A549 (cell line): Measurements from ENCODE around the gene CD226. TPM values are rescaled to one million over a fixed set of nuclear protein-coding genes. Genes with fewer than 3 reads are reported as not detected.

Experiments
- ATAC-seq, 2 experiments: fragments of 200-7000 bp in 1 of 2; fragments of >200 bp in 1 of 2; cut with Nextera tagmentation in 1 of 2; cut with Tn5 transposase in 1 of 2; 3 replicates each; pipeline versions ENCODE4 v1.8.0 to v1.9.1; 2018 to 2020; ENCODE audit warnings: mild to moderate bottlenecking in 1 of 2, moderate library complexity in 1 of 2
- CTCF ChIA-PET: fragments of 300-600 bp; sonication (Branson Sonifier 250); formaldehyde crosslinking; extraction: SDS; loops from one replicate; lab custom pipeline; 2021; ENCODE audit warnings: antibody characterized with exemption, inconsistent platforms; lab: Yijun Ruan, JAX
- POLR2A ChIA-PET: fragments of 350-600 bp; formaldehyde crosslinking; extraction: SDS; loops from one replicate; lab custom pipeline; 2021; ENCODE audit warnings: antibody characterized with exemption, inconsistent platforms; lab: Yijun Ruan, JAX
- DNase-seq, 2 experiments: peaks; one replicate each; pipeline versions ENCODE4 v3.0.0 to v3.0.0-alpha.2; 2011 to 2016; ENCODE audit warnings: low read depth in 1 of 2, low spot score in 1 of 2
- FAIRE-seq: peaks from 2 replicates; lab custom pipeline; 2011; peaks lifted over from hg19 to GRCh38; lab: Jason Lieb, UNC
- H3K27ac ChIP-seq, 2 experiments: fragments of >200 bp; sonication (Bioruptor Twin); formaldehyde crosslinking; 3 replicates each; pipeline ENCODE4 v1.5.1; 2016 to 2017
- H3K4me1 ChIP-seq: fragments of >200 bp; sonication (Bioruptor Twin); formaldehyde crosslinking; 3 replicates; pipeline ENCODE4 v1.6.1; 2016
- H3K4me2 ChIP-seq: fragments of >200 bp; sonication (Bioruptor Twin); formaldehyde crosslinking; 3 replicates; pipeline ENCODE4 v1.6.1; 2016
- H3K4me3 ChIP-seq: fragments of >200 bp; sonication (Bioruptor Twin); formaldehyde crosslinking; 3 replicates; pipeline ENCODE4 v1.5.1; 2016
- H3K9me3 ChIP-seq: fragments of >200 bp; sonication (Bioruptor Twin); formaldehyde crosslinking; 3 replicates; pipeline ENCODE4 v1.6.1; 2016
- BHLHE40 ChIP-seq: IDR thresholded peaks from 2 replicates; pipeline ENCODE4 v1.6.1; 2012; ENCODE audit warnings: low read depth, low read length, inconsistent platforms
- CBX8 ChIP-seq: fragments of 200-600 bp; sonication (generic); IDR thresholded peaks from 2 replicates; pipeline ENCODE4 v1.6.1; 2016
- CEBPB ChIP-seq, 2 experiments: fragments of >200 bp in 1 of 2; sonication (Bioruptor Twin) in 1 of 2; formaldehyde crosslinking in 1 of 2; IDR thresholded peaks; 2 replicates each; pipeline ENCODE4 v1.6.1; 2012 to 2016
- GATA3 ChIP-seq: IDR thresholded peaks from 2 replicates; pipeline ENCODE4 v1.6.1; 2012; ENCODE audit warnings: borderline replicate concordance
- HDAC2 ChIP-seq: fragments of 200-600 bp; sonication (generic); IDR thresholded peaks from 2 replicates; pipeline ENCODE4 v1.6.1; 2016
- HOXA7 ChIP-seq: fragments of 250-450 bp; sonication (Bioruptor Pico); IDR thresholded peaks from 2 replicates; pipeline ENCODE4 v1.5.0; 2020; ENCODE audit warnings: mild to moderate bottlenecking, moderate library complexity
- JUN ChIP-seq, 2 experiments: fragments of >200 bp; sonication (Bioruptor Twin); formaldehyde crosslinking; IDR thresholded peaks; 2 replicates in 1 of 2; 3 replicates in 1 of 2; pipeline ENCODE4 v1.6.1; 2016 to 2017
- POLR2A ChIP-seq: IDR thresholded peaks from 2 replicates; pipeline ENCODE4 v1.6.1; 2012; ENCODE audit warnings: mild to moderate bottlenecking, low read length
- RAD21 ChIP-seq, 2 experiments: fragments of >200 bp in 1 of 2; sonication (Bioruptor Twin) in 1 of 2; formaldehyde crosslinking in 1 of 2; IDR thresholded peaks in 1 of 2; conservative IDR thresholded peaks in 1 of 2; 2 replicates in 1 of 2; 3 replicates in 1 of 2; pipeline ENCODE4 v1.6.1; 2012 to 2018; ENCODE audit warnings: inconsistent platforms in 1 of 2
- SREBF2 ChIP-seq: fragments of 450-650 bp; IDR thresholded peaks from 2 replicates; pipeline ENCODE4 v1.6.1; 2014; ENCODE audit warnings: mild to moderate bottlenecking, moderate library complexity
- TP53 ChIP-seq: fragments of 250-450 bp; sonication (Bioruptor Pico); IDR thresholded peaks from 2 replicates; pipeline ENCODE4 v1.5.0; 2021; ENCODE audit warnings: mild to moderate bottlenecking, moderate library complexity
- ZFP36 ChIP-seq: fragments of 450-650 bp; IDR thresholded peaks from 2 replicates; pipeline ENCODE4 v1.6.1; 2014; ENCODE audit warnings: borderline replicate concordance; ENCODE audit not compliant: partially characterized antibody
- ZNF302 ChIP-seq: fragments of 250-450 bp; sonication (Bioruptor Pico); IDR thresholded peaks from 2 replicates; pipeline ENCODE4 v1.9.0; 2021; ENCODE audit warnings: inconsistent platforms, mild to moderate bottlenecking, moderate library complexity
- WGBS: methylation state at CpG from one replicate; pipeline ENCODE4 v1.1.6; 2017; ENCODE audit errors: missing lambda C conversion rate; 5-methylcytosine and 5-hydroxymethylcytosine counted together
- polyA plus RNA-seq, 4 experiments: library from polyadenylated mRNA; depleted of rRNA in 3 of 4; stranded (reverse); fragments of >200 nt; fragmentation: RNase III in 1 of 4; extraction: RNeasy Plus Mini Kit Qiagen cat#74134 plus additional on column Dnase treatment in 1 of 4; gene quantifications; 2 replicates in 3 of 4; 3 replicates in 1 of 4; pipeline ENCODE4 v1.2.3, GENCODE V29; 2011 to 2017
- TF ChIP-seq, protein P1 (sequence below): fragments of 250-450 bp; sonication (Bioruptor Pico); IDR thresholded peaks from 2 replicates; pipeline ENCODE4 v1.5.0; 2021; ENCODE audit warnings: mild to moderate bottlenecking, moderate library complexity, borderline replicate concordance
- TF ChIP-seq, protein P2 (sequence below): fragments of 450-650 bp; IDR thresholded peaks from 2 replicates; pipeline ENCODE4 v1.6.1; 2014; ENCODE audit warnings: antibody characterized with exemption
- TF ChIP-seq, protein P3 (sequence below): IDR thresholded peaks from 2 replicates; pipeline ENCODE4 v1.6.1; 2012; ENCODE audit warnings: low read depth, borderline replicate concordance
- TF ChIP-seq, protein P4 (sequence below): fragments of 150-350 bp; IDR thresholded peaks from 2 replicates; pipeline ENCODE4 v1.6.1; 2014; ENCODE audit warnings: low read depth, mild to moderate bottlenecking, low read length
- TF ChIP-seq, protein P5 (sequence below): fragments of 200-600 bp; sonication (generic); IDR thresholded peaks from 2 replicates; pipeline ENCODE4 v1.6.1; 2016; ENCODE audit warnings: antibody characterized with exemption, mild to moderate bottlenecking, moderate library complexity
- TF ChIP-seq, protein P6 (sequence below): IDR thresholded peaks from 2 replicates; pipeline ENCODE4 v1.6.1; 2012

CD226 gene
- polyA plus RNA-seq, 2 of the 4 experiments (the other 2 are of a cell fraction), result 0.28 to 0.92 TPM

DNA sequence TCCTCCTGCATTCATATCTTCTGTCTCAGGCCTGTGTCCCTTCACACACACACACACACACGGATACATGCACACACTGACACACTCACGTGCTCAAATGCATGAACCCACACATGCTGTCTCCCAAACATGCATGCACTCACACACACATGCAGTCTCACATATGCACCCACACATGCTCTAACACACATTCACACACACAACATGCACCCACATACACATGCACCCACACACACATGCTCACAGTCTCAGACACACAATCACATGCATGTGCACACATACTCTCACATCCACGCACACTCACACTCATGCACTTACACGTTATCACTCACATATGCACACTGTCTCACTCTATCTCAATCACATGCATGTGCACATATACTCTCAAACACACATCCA lies 1.9 kb upstream of the CD226 start:
- WGBS, result 93% methylated on average over 4 of the region's 4 CpGs
- ATAC-seq (no peak), DNase-seq (no peak), FAIRE-seq (no peak)
- no peak for TF ChIP-seq POLR2A
- no peak for TF ChIP-seq RAD21 (conservative IDR thresholded peaks at IDR 0.05 in 1 of 2, IDR thresholded peaks at IDR 0.05 in 1 of 2)
- no peak for TF ChIP-seq JUN (IDR thresholded peaks at IDR 0.05)
- TF ChIP-seq SREBF2, result no peak
- TF ChIP-seq, protein P1, sequence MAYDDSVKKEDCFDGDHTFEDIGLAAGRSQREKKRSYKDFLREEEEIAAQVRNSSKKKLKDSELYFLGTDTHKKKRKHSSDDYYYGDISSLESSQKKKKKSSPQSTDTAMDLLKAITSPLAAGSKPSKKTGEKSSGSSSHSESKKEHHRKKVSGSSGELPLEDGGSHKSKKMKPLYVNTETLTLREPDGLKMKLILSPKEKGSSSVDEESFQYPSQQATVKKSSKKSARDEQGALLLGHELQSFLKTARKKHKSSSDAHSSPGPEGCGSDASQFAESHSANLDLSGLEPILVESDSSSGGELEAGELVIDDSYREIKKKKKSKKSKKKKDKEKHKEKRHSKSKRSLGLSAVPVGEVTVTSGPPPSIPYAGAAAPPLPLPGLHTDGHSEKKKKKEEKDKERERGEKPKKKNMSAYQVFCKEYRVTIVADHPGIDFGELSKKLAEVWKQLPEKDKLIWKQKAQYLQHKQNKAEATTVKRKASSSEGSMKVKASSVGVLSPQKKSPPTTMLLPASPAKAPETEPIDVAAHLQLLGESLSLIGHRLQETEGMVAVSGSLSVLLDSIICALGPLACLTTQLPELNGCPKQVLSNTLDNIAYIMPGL, result no peak
- no peak for TF ChIP-seq TP53 (CRISPR knock-in tag)
- TF ChIP-seq, protein P2, sequence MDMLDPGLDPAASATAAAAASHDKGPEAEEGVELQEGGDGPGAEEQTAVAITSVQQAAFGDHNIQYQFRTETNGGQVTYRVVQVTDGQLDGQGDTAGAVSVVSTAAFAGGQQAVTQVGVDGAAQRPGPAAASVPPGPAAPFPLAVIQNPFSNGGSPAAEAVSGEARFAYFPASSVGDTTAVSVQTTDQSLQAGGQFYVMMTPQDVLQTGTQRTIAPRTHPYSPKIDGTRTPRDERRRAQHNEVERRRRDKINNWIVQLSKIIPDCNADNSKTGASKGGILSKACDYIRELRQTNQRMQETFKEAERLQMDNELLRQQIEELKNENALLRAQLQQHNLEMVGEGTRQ, result no peak
- no peak for TF ChIP-seq CBX8
- no peak for TF ChIP-seq GATA3
- no peak for TF ChIP-seq ZFP36
- TF ChIP-seq, protein P3, sequence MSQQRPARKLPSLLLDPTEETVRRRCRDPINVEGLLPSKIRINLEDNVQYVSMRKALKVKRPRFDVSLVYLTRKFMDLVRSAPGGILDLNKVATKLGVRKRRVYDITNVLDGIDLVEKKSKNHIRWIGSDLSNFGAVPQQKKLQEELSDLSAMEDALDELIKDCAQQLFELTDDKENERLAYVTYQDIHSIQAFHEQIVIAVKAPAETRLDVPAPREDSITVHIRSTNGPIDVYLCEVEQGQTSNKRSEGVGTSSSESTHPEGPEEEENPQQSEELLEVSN, result no peak
- no peak for TF ChIP-seq BHLHE40
- TF ChIP-seq, protein P4, sequence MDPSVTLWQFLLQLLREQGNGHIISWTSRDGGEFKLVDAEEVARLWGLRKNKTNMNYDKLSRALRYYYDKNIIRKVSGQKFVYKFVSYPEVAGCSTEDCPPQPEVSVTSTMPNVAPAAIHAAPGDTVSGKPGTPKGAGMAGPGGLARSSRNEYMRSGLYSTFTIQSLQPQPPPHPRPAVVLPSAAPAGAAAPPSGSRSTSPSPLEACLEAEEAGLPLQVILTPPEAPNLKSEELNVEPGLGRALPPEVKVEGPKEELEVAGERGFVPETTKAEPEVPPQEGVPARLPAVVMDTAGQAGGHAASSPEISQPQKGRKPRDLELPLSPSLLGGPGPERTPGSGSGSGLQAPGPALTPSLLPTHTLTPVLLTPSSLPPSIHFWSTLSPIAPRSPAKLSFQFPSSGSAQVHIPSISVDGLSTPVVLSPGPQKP, result no peak
- no peak for TF ChIP-seq HDAC2
- TF ChIP-seq, protein P5, sequence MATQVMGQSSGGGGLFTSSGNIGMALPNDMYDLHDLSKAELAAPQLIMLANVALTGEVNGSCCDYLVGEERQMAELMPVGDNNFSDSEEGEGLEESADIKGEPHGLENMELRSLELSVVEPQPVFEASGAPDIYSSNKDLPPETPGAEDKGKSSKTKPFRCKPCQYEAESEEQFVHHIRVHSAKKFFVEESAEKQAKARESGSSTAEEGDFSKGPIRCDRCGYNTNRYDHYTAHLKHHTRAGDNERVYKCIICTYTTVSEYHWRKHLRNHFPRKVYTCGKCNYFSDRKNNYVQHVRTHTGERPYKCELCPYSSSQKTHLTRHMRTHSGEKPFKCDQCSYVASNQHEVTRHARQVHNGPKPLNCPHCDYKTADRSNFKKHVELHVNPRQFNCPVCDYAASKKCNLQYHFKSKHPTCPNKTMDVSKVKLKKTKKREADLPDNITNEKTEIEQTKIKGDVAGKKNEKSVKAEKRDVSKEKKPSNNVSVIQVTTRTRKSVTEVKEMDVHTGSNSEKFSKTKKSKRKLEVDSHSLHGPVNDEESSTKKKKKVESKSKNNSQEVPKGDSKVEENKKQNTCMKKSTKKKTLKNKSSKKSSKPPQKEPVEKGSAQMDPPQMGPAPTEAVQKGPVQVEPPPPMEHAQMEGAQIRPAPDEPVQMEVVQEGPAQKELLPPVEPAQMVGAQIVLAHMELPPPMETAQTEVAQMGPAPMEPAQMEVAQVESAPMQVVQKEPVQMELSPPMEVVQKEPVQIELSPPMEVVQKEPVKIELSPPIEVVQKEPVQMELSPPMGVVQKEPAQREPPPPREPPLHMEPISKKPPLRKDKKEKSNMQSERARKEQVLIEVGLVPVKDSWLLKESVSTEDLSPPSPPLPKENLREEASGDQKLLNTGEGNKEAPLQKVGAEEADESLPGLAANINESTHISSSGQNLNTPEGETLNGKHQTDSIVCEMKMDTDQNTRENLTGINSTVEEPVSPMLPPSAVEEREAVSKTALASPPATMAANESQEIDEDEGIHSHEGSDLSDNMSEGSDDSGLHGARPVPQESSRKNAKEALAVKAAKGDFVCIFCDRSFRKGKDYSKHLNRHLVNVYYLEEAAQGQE, result no peak
- no peak for TF ChIP-seq HOXA7
- TF ChIP-seq ZNF302 (CRISPR knock-in tag), result no peak
- TF ChIP-seq, protein P6, sequence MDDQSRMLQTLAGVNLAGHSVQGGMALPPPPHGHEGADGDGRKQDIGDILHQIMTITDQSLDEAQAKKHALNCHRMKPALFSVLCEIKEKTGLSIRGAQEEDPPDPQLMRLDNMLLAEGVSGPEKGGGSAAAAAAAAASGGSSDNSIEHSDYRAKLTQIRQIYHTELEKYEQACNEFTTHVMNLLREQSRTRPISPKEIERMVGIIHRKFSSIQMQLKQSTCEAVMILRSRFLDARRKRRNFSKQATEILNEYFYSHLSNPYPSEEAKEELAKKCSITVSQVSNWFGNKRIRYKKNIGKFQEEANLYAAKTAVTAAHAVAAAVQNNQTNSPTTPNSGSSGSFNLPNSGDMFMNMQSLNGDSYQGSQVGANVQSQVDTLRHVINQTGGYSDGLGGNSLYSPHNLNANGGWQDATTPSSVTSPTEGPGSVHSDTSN, result no peak
- TF ChIP-seq CEBPB (IDR thresholded peaks at IDR 0.05), result no peak
- Histone ChIP-seq H3K9me3 (no peaks in the 10 kb centered on the region), H3K4me1 (no peaks in the 10 kb centered on the region), H3K27ac (no peak overlapping the region), H3K4me3 (no peak overlapping the region), H3K4me2 (no peak overlapping the region)
- POLR2A ChIA-PET, result no interaction called here
- CTCF ChIA-PET, result no interaction called here
